HG03575 (cell line): ENCODE results near the gene POLR2M.

Experiments used
- ATAC-seq: cut with Tn5 transposase; IDR thresholded peaks from one replicate; pipeline ENCODE4 v1.9.1; 2021; ENCODE audit not compliant: unreplicated experiment, insufficient number of reproducible peaks, low FRiP score; ENCODE audit errors: extremely low read depth

The POLR2M gene

DNA sequence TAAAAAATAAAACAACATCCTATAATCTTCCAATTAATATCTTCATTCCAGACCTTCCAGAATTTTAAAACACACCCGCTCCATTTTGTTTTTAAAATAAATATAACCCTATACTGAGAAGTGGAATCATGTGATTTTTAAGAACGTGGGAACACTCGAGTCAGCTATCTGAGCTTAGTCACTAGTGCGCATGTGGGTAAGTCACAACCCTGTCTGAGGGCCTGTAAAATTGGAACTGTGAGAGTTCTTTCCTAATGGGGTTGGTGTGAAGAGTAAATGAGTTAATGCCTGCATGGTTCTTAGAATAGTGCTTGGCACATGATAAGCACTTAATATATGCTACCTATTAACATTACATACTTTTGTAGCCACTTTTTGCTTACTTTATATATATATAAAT, 19.9 kb upstream of the POLR2M start:
- ATAC-seq: no peak

DNA sequence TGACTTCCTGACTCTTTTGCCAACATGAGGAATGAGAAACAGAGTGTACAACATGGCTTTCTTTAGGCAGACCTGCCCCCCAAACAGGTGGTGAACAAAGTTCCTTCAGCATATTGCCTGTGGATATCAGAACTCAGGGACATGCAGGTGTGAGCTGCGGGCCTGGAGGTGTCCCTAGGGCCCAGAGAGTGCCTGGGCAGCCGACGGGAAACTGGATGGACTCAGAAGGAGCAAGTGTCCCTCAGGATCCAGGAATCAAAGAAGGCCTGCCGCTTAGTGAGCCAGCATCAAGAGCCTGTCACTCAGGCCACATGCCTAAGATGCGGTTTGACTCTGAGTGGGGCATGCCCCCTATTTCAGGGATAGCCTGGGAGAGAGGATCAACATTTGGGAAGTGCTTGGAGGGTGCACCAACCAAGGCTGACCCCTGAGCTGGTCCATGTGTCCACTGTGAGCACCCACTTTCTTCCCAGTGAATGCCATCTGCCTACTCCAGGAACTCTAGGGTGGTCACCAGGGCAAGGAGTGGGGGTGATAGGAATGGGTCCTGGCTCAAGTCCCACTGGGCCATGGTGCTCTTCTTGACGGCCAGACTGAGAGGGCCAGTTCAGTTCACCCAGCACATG, 16.1 kb upstream of the POLR2M start:
- no peak for ATAC-seq

DNA sequence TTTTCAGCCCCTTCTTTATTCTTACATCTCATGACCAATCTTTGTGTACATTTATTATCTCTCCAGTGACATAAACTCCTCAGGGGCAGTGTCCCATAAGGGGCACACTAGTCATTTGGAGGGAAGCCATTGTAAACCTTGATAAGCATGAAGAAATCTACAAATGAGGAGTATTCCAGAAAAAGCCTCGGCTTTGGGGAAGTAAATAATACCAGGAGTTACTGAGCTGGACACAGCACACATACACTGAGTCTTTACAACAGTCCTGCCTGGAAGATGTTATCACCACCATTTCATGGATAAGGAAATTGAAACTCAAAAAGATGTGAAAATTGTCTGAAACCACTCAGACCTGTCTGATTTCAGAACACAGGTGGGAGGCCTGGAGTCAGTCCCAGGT, 15.4 kb upstream of the POLR2M start:
- no peak for ATAC-seq

DNA sequence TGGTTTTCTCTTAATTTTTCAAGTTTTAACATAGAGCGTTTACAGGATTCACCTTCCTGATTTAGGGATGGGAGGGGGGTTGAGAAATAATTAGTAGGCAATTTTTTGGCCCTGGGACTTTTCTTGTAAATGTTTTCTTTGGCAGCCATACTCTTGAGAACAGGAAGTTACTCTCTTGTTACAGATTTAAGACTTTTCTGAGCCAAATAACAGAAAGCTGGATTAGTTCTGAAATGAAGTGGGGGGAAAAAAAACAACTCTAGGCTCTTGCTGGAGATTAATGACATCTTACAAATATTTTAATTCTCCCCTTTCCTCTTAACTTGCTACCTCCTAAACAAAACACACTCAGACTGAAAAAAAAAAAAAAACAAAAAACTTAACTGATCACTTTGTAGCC, 13.8 kb upstream of the POLR2M start:
- ATAC-seq: no peak

- no peak for ATAC-seq
Measured at GRCh38 chr15:57694279-57694678, 12.2 kb upstream of the POLR2M start.

GRCh38 chr15:57696146-57696545, 10.4 kb upstream of the POLR2M start:
- no peak for ATAC-seq

DNA sequence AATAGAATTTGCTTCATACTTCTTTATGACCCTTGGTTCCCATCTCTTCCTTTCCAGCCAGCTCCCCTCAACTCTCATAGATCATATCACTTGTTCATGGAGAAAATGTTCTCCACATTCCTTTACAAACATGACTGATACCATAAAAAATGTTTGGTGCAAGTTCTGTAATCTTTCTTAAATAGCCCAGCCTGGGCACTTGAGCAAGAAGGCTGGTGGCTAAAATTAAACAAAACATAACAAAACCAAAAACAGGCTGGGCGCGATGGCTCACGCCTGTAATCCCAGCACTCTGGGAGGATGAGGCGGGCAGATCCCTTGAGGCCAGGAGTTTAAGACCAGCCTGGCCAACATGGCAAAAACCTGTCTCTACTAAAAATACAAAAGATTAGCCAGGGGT, 8.9 kb upstream of the POLR2M start:
- ATAC-seq: no peak

DNA sequence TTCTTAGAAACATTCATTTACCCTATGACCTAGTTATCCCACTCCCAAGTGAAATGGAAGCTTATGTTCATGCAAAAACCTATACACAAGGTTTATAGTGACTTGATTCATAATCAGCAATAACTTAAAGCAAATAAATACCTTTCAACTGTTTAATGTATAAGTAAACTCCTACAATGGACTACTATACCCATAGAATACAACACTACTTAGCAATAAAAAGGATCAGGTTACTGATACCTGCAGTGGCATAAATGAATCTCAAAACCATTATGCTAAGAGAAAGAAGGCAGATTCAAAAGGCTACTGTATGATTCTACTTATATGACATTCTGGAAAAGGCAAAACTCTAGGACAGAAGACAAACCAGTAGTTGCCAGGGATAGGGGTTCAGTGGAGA, 8.3 kb upstream of the POLR2M start:
- no peak for ATAC-seq

- no peak for ATAC-seq
Measured at GRCh38 chr15:57698991-57699390, 7.5 kb upstream of the POLR2M start.

DNA sequence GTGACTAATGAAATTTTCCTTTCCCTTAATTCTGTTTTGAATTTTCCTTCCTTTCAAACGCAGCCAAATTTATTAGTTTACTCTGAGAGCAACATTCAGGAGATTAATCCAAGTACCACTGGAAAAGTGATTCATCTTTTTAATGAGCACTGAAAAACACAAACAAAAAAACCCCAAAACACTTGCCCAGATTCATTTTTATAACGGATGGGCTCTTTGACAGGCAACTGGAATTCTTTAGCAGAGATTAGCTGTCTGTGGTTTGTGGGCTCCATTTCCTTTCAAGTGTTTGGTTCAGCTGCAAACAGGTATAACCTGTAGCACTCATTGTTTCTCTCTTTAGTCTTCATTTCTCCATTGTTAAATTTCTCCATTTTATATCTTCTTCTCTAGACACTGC, 3.1 kb upstream of the POLR2M start:
- ATAC-seq: no peak

GRCh38 chr15:57704441-57704840, 2.1 kb upstream of the POLR2M start:
- ATAC-seq: no peak

GRCh38 chr15:57705746-57706404, 639 bp upstream of the POLR2M start:
- no peak for ATAC-seq

DNA sequence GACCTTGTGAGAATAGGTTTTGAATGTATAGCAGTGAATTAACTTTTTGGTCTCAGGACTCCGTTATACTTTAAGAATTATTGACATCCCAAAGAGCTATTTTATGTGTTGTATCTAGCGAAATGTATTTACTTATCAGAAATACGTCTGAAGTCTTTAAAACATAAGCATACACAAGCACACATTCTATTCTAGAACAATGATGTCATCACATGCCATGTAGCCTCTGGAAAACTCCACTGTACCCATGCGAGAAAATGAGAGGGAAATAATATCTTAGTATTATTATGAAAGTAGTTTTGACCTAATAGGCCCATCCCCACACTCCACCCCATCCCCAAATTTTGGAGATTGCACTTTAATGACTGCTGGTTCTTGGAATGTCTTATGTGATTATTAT, 1.5 kb downstream of the POLR2M start:
- no peak for ATAC-seq

DNA sequence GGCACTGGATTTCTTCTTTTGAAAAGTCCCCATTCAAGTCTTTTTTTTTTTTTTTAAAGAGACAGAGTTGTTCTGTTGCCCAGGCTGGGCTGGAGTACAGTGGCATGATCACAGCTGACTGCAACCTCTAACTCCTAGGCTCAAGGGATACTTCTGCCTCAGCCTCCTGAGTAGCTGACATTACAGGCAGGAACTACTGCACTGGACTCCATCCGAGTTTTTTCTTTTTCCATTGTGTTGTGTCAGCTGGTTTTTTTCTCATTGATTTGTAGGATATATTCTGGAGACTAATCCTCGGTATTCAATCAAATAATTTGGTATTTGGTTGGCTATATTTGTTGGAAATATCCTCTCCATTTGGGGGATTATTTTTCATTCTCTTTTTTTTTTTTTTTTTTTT, 11.8 kb downstream of the POLR2M start:
- ATAC-seq: no peak

DNA sequence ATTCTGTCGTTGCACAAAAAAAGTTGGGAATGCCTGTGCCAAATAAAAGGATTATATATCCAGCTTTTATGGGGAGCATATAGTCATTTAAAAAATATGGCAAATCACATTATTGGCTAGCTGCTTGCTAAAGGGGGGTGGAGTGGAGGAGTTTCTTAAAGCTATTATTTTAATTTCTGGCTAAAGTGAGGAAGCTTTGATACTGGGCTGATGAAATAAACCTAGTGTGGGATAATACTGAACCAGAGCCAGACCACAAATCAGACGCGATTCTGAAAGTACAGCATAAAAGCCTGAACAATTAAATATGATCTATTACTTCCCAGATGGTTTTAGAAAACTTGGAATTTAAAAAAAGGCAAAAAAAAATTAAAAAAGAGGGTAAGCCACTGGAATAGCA, 14.4 kb downstream of the POLR2M start:
- ATAC-seq: no peak

DNA sequence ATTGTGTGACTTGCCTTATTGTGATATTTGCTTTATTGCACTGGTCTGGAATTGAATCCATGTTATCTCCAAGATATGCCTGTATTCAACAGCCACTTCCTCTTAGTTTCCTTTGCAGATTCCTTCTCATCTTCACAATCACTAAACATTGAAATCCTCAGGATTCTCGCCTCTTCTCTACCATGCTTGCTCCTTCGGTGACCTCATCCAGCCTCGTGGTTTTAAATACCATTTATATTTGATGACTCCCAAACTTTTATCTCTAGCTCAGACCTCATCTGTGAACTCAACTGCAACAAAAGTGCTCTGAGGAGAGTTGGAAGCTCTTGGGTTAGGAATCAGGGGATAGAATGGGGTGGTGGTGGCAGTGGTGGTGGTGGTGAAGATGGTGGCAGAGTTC, 19.9 kb downstream of the POLR2M start:
- ATAC-seq: no peak

GRCh38 chr15:57727031-57727430, 20.5 kb downstream of the POLR2M start:
- no peak for ATAC-seq

GRCh38 chr15:57728436-57728835, 21.9 kb downstream of the POLR2M start:
- ATAC-seq: no peak

DNA sequence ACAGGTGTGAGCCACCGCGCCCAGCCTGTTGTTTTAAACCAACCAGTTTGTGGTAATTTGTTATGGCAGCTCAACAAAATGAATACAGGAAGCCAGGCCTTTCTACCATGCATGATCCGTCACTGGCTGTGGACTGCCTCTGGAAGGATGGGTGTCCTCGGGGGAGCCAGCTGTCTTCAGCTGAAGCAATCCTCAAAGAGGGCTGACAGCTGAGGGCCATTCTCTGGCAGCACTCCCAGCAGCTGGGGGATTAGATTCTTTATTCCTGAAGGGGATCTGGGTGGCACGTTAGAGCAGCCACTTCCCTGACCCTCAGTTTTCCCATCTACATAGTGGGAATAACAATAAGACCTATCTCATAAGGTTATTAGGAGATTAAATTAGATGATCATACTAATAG, 24.4 kb downstream of the POLR2M start:
- no peak for ATAC-seq

DNA sequence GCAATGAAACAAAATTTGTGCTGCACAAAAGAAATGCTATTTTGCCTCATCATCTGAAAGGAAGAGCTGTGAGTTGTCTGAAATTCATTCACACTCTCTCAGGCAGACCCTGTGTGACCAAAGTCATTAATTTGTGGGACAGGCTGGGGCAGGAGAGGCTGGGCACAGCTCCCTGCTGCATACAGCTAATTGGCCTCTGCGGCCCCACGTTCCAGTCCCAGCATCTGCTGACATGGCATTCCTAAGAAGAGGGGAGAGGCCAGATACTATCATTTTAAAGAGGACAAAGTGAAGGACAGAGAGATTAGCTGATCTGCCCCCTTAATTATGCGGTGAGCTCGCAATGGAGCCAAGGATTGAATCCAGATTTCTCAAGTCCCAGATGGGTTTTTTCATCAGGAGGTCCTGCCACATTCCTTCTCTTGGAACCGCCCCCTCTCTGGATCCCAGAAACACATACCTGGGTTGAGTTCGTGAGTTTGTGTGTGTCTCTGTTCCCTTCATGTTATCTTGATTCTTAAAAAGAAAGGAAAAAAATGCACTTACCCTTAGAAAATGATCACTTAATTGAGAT, 25.1 kb downstream of the POLR2M start:
- ATAC-seq: no peak
